Measurements from ENCODE around the gene ISLR. TPM values are rescaled to one million over a fixed set of nuclear protein-coding genes. Genes with fewer than 3 reads are reported as not detected.

Gene ISLR, protein sequence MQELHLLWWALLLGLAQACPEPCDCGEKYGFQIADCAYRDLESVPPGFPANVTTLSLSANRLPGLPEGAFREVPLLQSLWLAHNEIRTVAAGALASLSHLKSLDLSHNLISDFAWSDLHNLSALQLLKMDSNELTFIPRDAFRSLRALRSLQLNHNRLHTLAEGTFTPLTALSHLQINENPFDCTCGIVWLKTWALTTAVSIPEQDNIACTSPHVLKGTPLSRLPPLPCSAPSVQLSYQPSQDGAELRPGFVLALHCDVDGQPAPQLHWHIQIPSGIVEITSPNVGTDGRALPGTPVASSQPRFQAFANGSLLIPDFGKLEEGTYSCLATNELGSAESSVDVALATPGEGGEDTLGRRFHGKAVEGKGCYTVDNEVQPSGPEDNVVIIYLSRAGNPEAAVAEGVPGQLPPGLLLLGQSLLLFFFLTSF
- total RNA-seq (2011; cell fraction: chromatin; rRNA removed; ENCODE audit: low replicate concordance): not detected in 2 replicates
- total RNA-seq (2011; cell fraction: nucleolus; rRNA removed): not detected in 2 replicates
- not detected in 2 replicates for total RNA-seq (2011; cell fraction: nucleoplasm; rRNA removed)
- total RNA-seq (2014; rRNA removed): not detected in 2 replicates
- total RNA-seq (2014; rRNA removed; fragmentation: Illumina TruSeq; extraction: Trizol): not detected in 2 replicates
- total RNA-seq (2015; rRNA removed; fragmentation: Illumina TruSeq; extraction: Trizol): not detected in 2 replicates
- total RNA-seq (2021): not detected in 2 replicates
- polyA plus RNA-seq (2011; rRNA removed): not detected in 2 replicates
- polyA plus RNA-seq (2011; cell fraction: cytosol; rRNA removed): 0.04 TPM in 1 of 2 replicates, not detected in the other
- polyA plus RNA-seq (2011; cell fraction: nucleus; rRNA removed): not detected in 2 replicates
- not detected in 2 replicates for polyA plus RNA-seq (2012)
- not detected in 2 replicates for polyA plus RNA-seq (2014; fragmentation: Illumina TruSeq; extraction: Trizol)
- not detected for polyA plus RNA-seq (2014; fragmentation: Nextera tagmentation; extraction: Ambion mirVana)
- polyA plus RNA-seq (2014; rRNA removed): not detected in 2 replicates
- polyA minus RNA-seq (2011; rRNA and poly(A)+ RNA removed): not detected in 2 replicates
- not detected in 2 replicates for polyA minus RNA-seq (2011; cell fraction: cytosol; rRNA and poly(A)+ RNA removed)
- polyA minus RNA-seq (2011; cell fraction: nucleus; rRNA and poly(A)+ RNA removed): not detected in 2 replicates
- Bru-seq, nascent RNA: not detected
- not detected for BruChase-seq, experiment 1, labeled RNA remaining after a 2-hour chase
- not detected for BruChase-seq, experiment 2, labeled RNA remaining after a 6-hour chase
- long read RNA-seq, experiment 1: 0 reads
- long read RNA-seq, experiment 2: 0 reads
- long read RNA-seq, experiment 3: 0 reads

DNA sequence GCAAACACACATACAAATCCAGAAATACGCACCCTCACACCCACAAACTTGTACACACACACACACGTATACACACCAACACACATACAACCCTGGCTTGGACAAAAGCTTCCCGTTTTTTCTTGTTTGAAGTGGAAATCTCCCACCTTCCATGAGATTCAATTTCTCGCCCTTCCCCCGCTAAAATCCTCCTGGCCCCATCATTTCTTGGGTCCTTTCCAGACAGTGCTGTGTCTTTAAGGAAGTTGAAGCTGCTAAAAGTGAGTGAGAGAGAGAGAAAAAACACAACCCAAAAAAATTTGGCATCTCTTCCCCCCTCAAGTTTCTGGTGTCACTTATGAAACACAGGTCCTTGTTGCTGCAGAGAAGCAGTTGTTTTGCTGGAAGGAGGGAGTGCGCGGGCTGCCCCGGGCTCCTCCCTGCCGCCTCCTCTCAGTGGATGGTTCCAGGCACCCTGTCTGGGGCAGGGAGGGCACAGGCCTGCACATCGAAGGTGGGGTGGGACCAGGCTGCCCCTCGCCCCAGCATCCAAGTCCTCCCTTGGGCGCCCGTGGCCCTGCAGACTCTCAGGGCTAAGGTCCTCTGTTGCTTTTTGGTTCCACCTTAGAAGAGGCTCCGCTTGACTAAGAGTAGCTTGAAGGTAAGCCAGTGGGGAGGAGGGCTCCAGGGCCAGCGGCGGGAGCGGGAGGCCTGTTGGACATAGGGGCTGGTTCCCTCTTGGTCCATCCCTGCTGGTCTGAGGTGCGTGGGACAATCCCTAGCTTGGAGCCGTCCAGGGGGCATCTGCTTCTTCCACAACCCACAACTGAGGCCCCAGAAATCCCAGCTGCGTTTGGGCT lies at the start of gene ISLR:
TSS of gene ISLR (plus strand) at position 331 of the 839 bp plus-strand sequence. CDS start 1,149 bp downstream, outside the sequence.
- H3K4me2 ChIP-seq (ENCODE audit: insufficient read depth, low read length): no peak within 1 kb of the TSS
- H2AFZ ChIP-seq (ENCODE audit: low read depth, low read length): no peak within 1 kb of the TSS
- WGBS (ENCODE audit: insufficient coverage, low coverage, missing lambda C conversion rate): under 1% methylated on average over 20 of the region's 20 CpGs
- ChIA-PET CTCF (ENCODE audit: low intra/inter-chr PET ratio) (no interaction called here), POLR2A (interaction anchor here (0.7 kb wide), 1 partner anchor 17 kb away, joined by 3 read pairs; no protein-coding TSS in a partner anchor)
- ATAC-seq (no peak), DNase-seq (ENCODE audit: extremely low read depth in 1 of 4, low spot score in 3 of 4) (no peak), FAIRE-seq (no peak)
- H3K4me3 ChIP-seq: no peak within 1 kb of the TSS
- peaks cover 27 to 86% of the 10 kb centered on the region in 2 experiments; a peak in 4 of 5 replicates for H3K27me3 ChIP-seq (ENCODE audit: control insufficient read depth in 2 of 2, insufficient read depth in 2 of 2, low read length in 2 of 2)
- H4K20me1 ChIP-seq (replicated peaks; ENCODE audit: control insufficient read depth, insufficient read depth, low read length): peaks cover 12% of the 10 kb centered on the region
- intact Hi-C loops (cut with micrococcal nuclease): no loop called here
- no peaks in the 10 kb centered on the region for H3K9me3 ChIP-seq (replicated peaks; ENCODE audit: control insufficient read depth, insufficient read depth, low read depth, low read length)
- no peak within 1 kb of the TSS for H3K27ac ChIP-seq (ENCODE audit: extremely low read depth, low read depth, low read length)
- no peaks in the 10 kb centered on the region for H3K9me1 ChIP-seq (ENCODE audit: control insufficient read depth, insufficient read depth, low read length)
- H3K36me3 ChIP-seq (ENCODE audit: control insufficient read depth, insufficient read depth, low read length): no peaks in the 10 kb centered on the region
- in situ Hi-C loops (cut with MboI): no loop called here
- no TSS peak for BruUV-seq (replicated peaks)
- no peaks in the 10 kb centered on the region for H3K79me2 ChIP-seq (ENCODE audit: control insufficient read depth, insufficient read depth, low read length)
- peaks cover 0 to 14% of the 10 kb centered on the region in 2 experiments; a peak in 2 of 5 replicates for H3K4me1 ChIP-seq (replicated peaks in 1 of 2; ENCODE audit: control insufficient read depth in 2 of 2, insufficient read depth in 2 of 2, low read length in 2 of 2)
- H3K9ac ChIP-seq (ENCODE audit: insufficient read depth in 1 of 2, low read depth in 2 of 2, low read length in 2 of 2): no peak within 1 kb of the TSS
- TF ChIP-seq GTF2F1 (IDR thresholded peaks at IDR 0.05; ENCODE audit: low read depth, low read length) (no peak), TAF15 (IDR thresholded peaks at IDR 0.05; ENCODE audit: low read depth, low read length) (no peak), ZNF232 (CRISPR knock-in tag; IDR thresholded peaks at IDR 0.05) (no peak), BHLHE40 (IDR thresholded peaks at IDR 0.05; ENCODE audit: low read length) (no peak), DEAF1 (CRISPR knock-in tag; IDR thresholded peaks at IDR 0.05) (no peak), NR2C1 (IDR thresholded peaks at IDR 0.05) (no peak), NR2C1 (tag; IDR thresholded peaks at IDR 0.05) (no peak)
- TF ChIP-seq, protein P1, sequence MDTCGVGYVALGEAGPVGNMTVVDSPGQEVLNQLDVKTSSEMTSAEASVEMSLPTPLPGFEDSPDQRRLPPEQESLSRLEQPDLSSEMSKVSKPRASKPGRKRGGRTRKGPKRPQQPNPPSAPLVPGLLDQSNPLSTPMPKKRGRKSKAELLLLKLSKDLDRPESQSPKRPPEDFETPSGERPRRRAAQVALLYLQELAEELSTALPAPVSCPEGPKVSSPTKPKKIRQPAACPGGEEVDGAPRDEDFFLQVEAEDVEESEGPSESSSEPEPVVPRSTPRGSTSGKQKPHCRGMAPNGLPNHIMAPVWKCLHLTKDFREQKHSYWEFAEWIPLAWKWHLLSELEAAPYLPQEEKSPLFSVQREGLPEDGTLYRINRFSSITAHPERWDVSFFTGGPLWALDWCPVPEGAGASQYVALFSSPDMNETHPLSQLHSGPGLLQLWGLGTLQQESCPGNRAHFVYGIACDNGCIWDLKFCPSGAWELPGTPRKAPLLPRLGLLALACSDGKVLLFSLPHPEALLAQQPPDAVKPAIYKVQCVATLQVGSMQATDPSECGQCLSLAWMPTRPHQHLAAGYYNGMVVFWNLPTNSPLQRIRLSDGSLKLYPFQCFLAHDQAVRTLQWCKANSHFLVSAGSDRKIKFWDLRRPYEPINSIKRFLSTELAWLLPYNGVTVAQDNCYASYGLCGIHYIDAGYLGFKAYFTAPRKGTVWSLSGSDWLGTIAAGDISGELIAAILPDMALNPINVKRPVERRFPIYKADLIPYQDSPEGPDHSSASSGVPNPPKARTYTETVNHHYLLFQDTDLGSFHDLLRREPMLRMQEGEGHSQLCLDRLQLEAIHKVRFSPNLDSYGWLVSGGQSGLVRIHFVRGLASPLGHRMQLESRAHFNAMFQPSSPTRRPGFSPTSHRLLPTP (IDR thresholded peaks at IDR 0.05; ENCODE audit: borderline replicate concordance, extremely low read depth, insufficient read length): no peak
- TF ChIP-seq, protein P2, sequence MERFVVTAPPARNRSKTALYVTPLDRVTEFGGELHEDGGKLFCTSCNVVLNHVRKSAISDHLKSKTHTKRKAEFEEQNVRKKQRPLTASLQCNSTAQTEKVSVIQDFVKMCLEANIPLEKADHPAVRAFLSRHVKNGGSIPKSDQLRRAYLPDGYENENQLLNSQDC (CRISPR knock-in tag; IDR thresholded peaks at IDR 0.05): no peak
- TF ChIP-seq, protein P3, sequence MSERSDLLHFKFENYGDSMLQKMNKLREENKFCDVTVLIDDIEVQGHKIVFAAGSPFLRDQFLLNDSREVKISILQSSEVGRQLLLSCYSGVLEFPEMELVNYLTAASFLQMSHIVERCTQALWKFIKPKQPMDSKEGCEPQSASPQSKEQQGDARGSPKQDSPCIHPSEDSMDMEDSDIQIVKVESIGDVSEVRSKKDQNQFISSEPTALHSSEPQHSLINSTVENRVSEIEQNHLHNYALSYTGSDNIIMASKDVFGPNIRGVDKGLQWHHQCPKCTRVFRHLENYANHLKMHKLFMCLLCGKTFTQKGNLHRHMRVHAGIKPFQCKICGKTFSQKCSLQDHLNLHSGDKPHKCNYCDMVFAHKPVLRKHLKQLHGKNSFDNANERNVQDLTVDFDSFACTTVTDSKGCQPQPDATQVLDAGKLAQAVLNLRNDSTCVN (CRISPR knock-in tag; IDR thresholded peaks at IDR 0.05): no peak
